HL-60 (cell line): ENCODE results near the gene WWOX.

ENCODE experiments used
- DNase-seq, 2 experiments: peaks; one replicate each; pipeline ENCODE4 v3.0.0-alpha.2; 2010 to 2020; ENCODE audit warnings: low read depth in 1 of 2, low spot score in 1 of 2
- H3K27ac ChIP-seq: fragments of 250-450 bp; sonication (Bioruptor Pico); replicated peaks from 2 replicates; pipeline ENCODE4 v1.5.1; 2020; ENCODE audit warnings: mild to moderate bottlenecking, moderate library complexity
- H3K27me3 ChIP-seq: fragments of 250-450 bp; sonication (Bioruptor Pico); 2 replicates; pipeline ENCODE4 v1.5.1; 2021; ENCODE audit warnings: mild to moderate bottlenecking, moderate library complexity; ENCODE audit not compliant: insufficient read depth, poor library complexity, severe bottlenecking
- H3K4me3 ChIP-seq: replicated peaks from 2 replicates; pipeline ENCODE4 v1.5.1; 2011; ENCODE audit warnings: mild to moderate bottlenecking, control low read depth, low read length; ENCODE audit not compliant: insufficient read depth
- GABPA ChIP-seq: IDR thresholded peaks from 2 replicates; pipeline ENCODE4 v1.6.1; 2012; ENCODE audit warnings: low read depth
- POLR2AphosphoS5 ChIP-seq: IDR thresholded peaks from 2 replicates; pipeline ENCODE4 v1.6.1; 2012; ENCODE audit warnings: low read depth
- REST ChIP-seq: IDR thresholded peaks from 2 replicates; pipeline ENCODE4 v1.6.1; 2012; ENCODE audit warnings: low read depth; ENCODE audit not compliant: insufficient replicate concordance
- SPI1 ChIP-seq: IDR thresholded peaks from 2 replicates; pipeline ENCODE4 v1.6.1; 2012; ENCODE audit warnings: low read depth, mild to moderate bottlenecking, borderline replicate concordance
- TF ChIP-seq, protein P1 (sequence below): IDR thresholded peaks from one replicate; pipeline ENCODE4 v1.5.1; 2011; ENCODE audit warnings: low read length, control low read depth, inconsistent platforms; ENCODE audit not compliant: insufficient read depth

Gene WWOX

GRCh38 chr16:78177218-78177617 is 77.8 kb downstream of the WWOX start:
- Histone ChIP-seq H3K4me3 (no peak overlapping the region), H3K27me3 (no peaks in the 10 kb centered on the region), H3K27ac (no peak overlapping the region)
- DNase-seq = no peak
- TF ChIP-seq POLR2AphosphoS5 (no peak), REST (no peak), GABPA (no peak), SPI1 (no peak)
- TF ChIP-seq, protein P1, sequence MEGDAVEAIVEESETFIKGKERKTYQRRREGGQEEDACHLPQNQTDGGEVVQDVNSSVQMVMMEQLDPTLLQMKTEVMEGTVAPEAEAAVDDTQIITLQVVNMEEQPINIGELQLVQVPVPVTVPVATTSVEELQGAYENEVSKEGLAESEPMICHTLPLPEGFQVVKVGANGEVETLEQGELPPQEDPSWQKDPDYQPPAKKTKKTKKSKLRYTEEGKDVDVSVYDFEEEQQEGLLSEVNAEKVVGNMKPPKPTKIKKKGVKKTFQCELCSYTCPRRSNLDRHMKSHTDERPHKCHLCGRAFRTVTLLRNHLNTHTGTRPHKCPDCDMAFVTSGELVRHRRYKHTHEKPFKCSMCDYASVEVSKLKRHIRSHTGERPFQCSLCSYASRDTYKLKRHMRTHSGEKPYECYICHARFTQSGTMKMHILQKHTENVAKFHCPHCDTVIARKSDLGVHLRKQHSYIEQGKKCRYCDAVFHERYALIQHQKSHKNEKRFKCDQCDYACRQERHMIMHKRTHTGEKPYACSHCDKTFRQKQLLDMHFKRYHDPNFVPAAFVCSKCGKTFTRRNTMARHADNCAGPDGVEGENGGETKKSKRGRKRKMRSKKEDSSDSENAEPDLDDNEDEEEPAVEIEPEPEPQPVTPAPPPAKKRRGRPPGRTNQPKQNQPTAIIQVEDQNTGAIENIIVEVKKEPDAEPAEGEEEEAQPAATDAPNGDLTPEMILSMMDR = no peak

DNA sequence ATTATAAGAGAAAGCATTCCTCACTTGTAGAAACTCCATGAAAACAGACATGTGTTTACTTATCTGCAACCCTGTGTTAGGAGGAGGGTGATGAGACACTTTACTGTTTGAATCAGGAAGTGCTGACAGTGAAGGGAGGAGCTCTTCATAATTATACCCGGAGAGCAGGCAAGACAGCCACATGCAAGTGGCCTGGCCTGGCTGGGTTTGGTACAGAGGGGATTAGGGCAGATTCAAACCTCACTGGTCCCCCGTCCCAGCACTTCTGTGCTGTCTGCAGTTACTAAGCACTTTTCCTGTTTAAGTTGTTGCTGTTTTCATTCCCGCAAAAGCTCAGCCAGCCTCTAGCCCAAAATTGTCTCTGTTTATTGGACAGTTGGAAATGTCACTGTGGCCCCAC is 78.5 kb downstream of the WWOX start:
- Histone ChIP-seq H3K4me3 (no peak overlapping the region), H3K27me3 (no peaks in the 10 kb centered on the region), H3K27ac (no peak overlapping the region)
- no peak for DNase-seq
- TF ChIP-seq, protein P1 = no peak
- TF ChIP-seq REST = no peak
- no peak for TF ChIP-seq SPI1
- no peak for TF ChIP-seq GABPA
- TF ChIP-seq POLR2AphosphoS5 = no peak

GRCh38 chr16:78179666-78180065 is 80.2 kb downstream of the WWOX start:
- Histone ChIP-seq H3K4me3 (no peak overlapping the region), H3K27ac (no peak overlapping the region), H3K27me3 (no peaks in the 10 kb centered on the region)
- no peak for DNase-seq
- TF ChIP-seq SPI1 (no peak), GABPA (no peak), REST (no peak), POLR2AphosphoS5 (no peak)
- TF ChIP-seq, protein P1 = no peak
